H1 (cell line): Measurements from ENCODE around the gene NELL2. TPM values are rescaled to one million over a fixed set of nuclear protein-coding genes. Genes with fewer than 3 reads are reported as not detected.

Experiments
- BACH1 ChIP-seq: IDR thresholded peaks from 2 replicates; pipeline ENCODE4 v1.6.1; 2012; ENCODE audit warnings: low read length, improper control_type of control experiment
- BCL11A ChIP-seq, 2 experiments: IDR thresholded peaks; one replicate each; pipeline ENCODE4 v1.6.1; 2011; ENCODE audit warnings: low read depth in 2 of 2, low read length in 2 of 2, mild to moderate bottlenecking in 2 of 2
- GTF2F1 ChIP-seq: IDR thresholded peaks from 2 replicates; pipeline ENCODE4 v1.6.1; 2012; ENCODE audit warnings: low read depth, low read length, improper control_type of control experiment, borderline replicate concordance
- HDAC2 ChIP-seq, 2 experiments: fragments of 300-600 bp in 1 of 2; sonication (generic) in 1 of 2; IDR thresholded peaks; 2 replicates each; pipeline ENCODE4 v1.6.1; 2011 to 2012; ENCODE audit warnings: low read depth in 2 of 2, low read length in 2 of 2, mild to moderate bottlenecking in 2 of 2, moderate library complexity in 2 of 2, borderline replicate concordance in 1 of 2, inconsistent platforms in 1 of 2
- KDM5A ChIP-seq: fragments of 200-600 bp; IDR thresholded peaks from 2 replicates; pipeline ENCODE4 v1.7.1; 2012; ENCODE audit warnings: mild to moderate bottlenecking, low read length, inconsistent platforms, mixed read lengths
- MAFK ChIP-seq: IDR thresholded peaks from 2 replicates; pipeline ENCODE4 v1.6.1; 2012; ENCODE audit warnings: low read depth, mild to moderate bottlenecking, improper control_type of control experiment, low read length
- POLR2A ChIP-seq, 2 experiments: IDR thresholded peaks; 1 replicate in 1 of 2; 2 replicates in 1 of 2; pipeline ENCODE4 v1.6.1; 2011; ENCODE audit warnings: low read depth in 2 of 2, low read length in 2 of 2, mild to moderate bottlenecking in 2 of 2; ENCODE audit errors: control extremely low read depth in 1 of 2
- RFX5 ChIP-seq: IDR thresholded peaks from 2 replicates; pipeline ENCODE4 v1.6.1; 2011; ENCODE audit warnings: low read depth, low read length, improper control_type of control experiment, borderline replicate concordance
- SIX5 ChIP-seq: IDR thresholded peaks from 2 replicates; pipeline ENCODE4 v1.6.1; 2011; ENCODE audit warnings: mild to moderate bottlenecking, low read depth, low read length
- SP2 ChIP-seq: IDR thresholded peaks from 2 replicates; pipeline ENCODE4 v1.6.1; 2012; ENCODE audit warnings: mild to moderate bottlenecking, low read length, inconsistent platforms
- TCF12 ChIP-seq: IDR thresholded peaks from 2 replicates; pipeline ENCODE4 v1.6.1; 2011; ENCODE audit warnings: low read depth, mild to moderate bottlenecking, low read length
- polyA plus RNA-seq, 7 experiments: library from polyadenylated mRNA; depleted of rRNA in 3 of 7; stranded (reverse) in 5 of 7; unstranded in 2 of 7; fragments of >200 nt in 5 of 7; fragments of 200-250 nt in 2 of 7; gene quantifications; 1 replicate in 5 of 7; 2 replicates in 1 of 7; 4 replicates in 1 of 7; pipeline versions ENCODE4 v1.2.1 to v1.2.3, GENCODE V29; 2011 to 2013; ENCODE audit warnings: missing spikeins in 2 of 7, mixed read lengths in 2 of 7
- total RNA-seq: library from RNA; stranded (reverse); fragmentation: NEBNext Ultra II Directional; extraction: Animal tissue kit (Norgen Biotek cat#: 25700); gene quantifications from 2 replicates; pipeline ENCODE4 v1.2.1, GENCODE V29; 2021
- TF ChIP-seq, protein P1 (sequence below): fragments of 300-600 bp; sonication (generic); IDR thresholded peaks from 2 replicates; pipeline ENCODE4 v1.7.1; 2012; ENCODE audit warnings: low read length, moderate library complexity, mild to moderate bottlenecking, inconsistent platforms; ENCODE audit not compliant: insufficient replicate concordance

The NELL2 gene
- total and polyA plus RNA-seq, 2 of the 8 experiments (the other 6 are each of a cell fraction or from before 2014, with no cell fraction given): 54.2 to 56.8 TPM

DNA sequence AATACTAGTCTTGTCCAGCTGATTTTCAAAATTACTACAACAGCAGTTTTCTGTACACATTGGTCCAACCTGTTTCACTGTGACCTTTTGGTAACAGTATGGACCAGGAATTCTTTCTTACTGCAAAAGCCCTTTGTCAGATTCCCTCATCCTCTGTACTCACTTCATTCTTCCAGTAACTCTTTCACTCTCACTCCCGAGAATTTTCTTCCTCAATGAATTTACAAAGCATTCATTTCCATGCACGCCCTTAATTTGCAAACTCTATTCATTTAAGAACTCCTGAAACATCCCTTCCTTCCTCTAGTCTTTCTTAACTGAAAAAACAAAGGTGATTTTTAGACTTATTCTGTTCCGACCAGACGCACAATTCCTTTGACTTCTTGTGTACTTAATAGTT is 238.2 kb downstream of the NELL2 start (continued):
- TF ChIP-seq, protein P1, sequence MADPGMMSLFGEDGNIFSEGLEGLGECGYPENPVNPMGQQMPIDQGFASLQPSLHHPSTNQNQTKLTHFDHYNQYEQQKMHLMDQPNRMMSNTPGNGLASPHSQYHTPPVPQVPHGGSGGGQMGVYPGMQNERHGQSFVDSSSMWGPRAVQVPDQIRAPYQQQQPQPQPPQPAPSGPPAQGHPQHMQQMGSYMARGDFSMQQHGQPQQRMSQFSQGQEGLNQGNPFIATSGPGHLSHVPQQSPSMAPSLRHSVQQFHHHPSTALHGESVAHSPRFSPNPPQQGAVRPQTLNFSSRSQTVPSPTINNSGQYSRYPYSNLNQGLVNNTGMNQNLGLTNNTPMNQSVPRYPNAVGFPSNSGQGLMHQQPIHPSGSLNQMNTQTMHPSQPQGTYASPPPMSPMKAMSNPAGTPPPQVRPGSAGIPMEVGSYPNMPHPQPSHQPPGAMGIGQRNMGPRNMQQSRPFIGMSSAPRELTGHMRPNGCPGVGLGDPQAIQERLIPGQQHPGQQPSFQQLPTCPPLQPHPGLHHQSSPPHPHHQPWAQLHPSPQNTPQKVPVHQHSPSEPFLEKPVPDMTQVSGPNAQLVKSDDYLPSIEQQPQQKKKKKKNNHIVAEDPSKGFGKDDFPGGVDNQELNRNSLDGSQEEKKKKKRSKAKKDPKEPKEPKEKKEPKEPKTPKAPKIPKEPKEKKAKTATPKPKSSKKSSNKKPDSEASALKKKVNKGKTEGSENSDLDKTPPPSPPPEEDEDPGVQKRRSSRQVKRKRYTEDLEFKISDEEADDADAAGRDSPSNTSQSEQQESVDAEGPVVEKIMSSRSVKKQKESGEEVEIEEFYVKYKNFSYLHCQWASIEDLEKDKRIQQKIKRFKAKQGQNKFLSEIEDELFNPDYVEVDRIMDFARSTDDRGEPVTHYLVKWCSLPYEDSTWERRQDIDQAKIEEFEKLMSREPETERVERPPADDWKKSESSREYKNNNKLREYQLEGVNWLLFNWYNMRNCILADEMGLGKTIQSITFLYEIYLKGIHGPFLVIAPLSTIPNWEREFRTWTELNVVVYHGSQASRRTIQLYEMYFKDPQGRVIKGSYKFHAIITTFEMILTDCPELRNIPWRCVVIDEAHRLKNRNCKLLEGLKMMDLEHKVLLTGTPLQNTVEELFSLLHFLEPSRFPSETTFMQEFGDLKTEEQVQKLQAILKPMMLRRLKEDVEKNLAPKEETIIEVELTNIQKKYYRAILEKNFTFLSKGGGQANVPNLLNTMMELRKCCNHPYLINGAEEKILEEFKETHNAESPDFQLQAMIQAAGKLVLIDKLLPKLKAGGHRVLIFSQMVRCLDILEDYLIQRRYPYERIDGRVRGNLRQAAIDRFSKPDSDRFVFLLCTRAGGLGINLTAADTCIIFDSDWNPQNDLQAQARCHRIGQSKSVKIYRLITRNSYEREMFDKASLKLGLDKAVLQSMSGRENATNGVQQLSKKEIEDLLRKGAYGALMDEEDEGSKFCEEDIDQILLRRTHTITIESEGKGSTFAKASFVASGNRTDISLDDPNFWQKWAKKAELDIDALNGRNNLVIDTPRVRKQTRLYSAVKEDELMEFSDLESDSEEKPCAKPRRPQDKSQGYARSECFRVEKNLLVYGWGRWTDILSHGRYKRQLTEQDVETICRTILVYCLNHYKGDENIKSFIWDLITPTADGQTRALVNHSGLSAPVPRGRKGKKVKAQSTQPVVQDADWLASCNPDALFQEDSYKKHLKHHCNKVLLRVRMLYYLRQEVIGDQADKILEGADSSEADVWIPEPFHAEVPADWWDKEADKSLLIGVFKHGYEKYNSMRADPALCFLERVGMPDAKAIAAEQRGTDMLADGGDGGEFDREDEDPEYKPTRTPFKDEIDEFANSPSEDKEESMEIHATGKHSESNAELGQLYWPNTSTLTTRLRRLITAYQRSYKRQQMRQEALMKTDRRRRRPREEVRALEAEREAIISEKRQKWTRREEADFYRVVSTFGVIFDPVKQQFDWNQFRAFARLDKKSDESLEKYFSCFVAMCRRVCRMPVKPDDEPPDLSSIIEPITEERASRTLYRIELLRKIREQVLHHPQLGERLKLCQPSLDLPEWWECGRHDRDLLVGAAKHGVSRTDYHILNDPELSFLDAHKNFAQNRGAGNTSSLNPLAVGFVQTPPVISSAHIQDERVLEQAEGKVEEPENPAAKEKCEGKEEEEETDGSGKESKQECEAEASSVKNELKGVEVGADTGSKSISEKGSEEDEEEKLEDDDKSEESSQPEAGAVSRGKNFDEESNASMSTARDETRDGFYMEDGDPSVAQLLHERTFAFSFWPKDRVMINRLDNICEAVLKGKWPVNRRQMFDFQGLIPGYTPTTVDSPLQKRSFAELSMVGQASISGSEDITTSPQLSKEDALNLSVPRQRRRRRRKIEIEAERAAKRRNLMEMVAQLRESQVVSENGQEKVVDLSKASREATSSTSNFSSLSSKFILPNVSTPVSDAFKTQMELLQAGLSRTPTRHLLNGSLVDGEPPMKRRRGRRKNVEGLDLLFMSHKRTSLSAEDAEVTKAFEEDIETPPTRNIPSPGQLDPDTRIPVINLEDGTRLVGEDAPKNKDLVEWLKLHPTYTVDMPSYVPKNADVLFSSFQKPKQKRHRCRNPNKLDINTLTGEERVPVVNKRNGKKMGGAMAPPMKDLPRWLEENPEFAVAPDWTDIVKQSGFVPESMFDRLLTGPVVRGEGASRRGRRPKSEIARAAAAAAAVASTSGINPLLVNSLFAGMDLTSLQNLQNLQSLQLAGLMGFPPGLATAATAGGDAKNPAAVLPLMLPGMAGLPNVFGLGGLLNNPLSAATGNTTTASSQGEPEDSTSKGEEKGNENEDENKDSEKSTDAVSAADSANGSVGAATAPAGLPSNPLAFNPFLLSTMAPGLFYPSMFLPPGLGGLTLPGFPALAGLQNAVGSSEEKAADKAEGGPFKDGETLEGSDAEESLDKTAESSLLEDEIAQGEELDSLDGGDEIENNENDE: no peak
- TF ChIP-seq TCF12: no peak
- TF ChIP-seq BACH1: no peak
- no peak for TF ChIP-seq SIX5
- TF ChIP-seq RFX5: no peak
- no peak for TF ChIP-seq MAFK
- no peak for TF ChIP-seq GTF2F1
- no peak for TF ChIP-seq HDAC2 (IDR thresholded peaks at IDR 0.05; ENCODE audit: borderline replicate concordance in 1 of 2, low read depth in 2 of 2, low read length in 2 of 2)
- TF ChIP-seq POLR2A (IDR thresholded peaks at IDR 0.05; ENCODE audit: control extremely low read depth in 1 of 2, low read depth in 2 of 2, low read length in 2 of 2): no peak
- TF ChIP-seq BCL11A (IDR thresholded peaks at IDR 0.05; ENCODE audit: low read depth in 2 of 2, low read length in 2 of 2): no peak
- TF ChIP-seq KDM5A: no peak
- no peak for TF ChIP-seq SP2
